ENCODE measurements around the gene PTPRH.

DNA sequence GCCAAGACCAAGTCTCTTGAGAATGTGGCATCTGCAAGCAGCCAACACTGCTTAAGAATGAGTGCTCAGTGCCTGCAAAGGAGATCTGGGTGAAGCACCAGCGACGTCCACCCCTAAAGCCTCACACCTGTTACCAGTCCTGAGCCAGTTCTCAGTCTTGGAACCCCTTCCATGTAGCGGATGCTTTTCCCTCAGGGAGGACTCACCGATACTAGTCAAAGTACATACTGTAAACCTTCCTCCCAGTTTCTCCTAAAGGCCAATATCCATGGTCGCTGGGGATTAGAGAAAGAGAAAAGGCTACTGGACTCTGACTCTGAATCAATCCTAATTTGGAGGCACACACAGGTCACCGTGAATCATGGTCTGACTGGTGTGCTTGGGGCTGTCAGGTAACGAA lies 4.2 kb upstream of the PTPRH start:
- TF ChIP-seq POLR2A (IDR thresholded peaks at IDR 0.05; ENCODE audit: low read depth, low read length) (no peak), POLR2AphosphoS5 (IDR thresholded peaks at IDR 0.05; ENCODE audit: low read depth, low read length) (no peak), TAF1 (IDR thresholded peaks at IDR 0.05; ENCODE audit: low read depth, low read length) (no peak), PAX5 (IDR thresholded peaks at IDR 0.05; ENCODE audit: insufficient read depth, low read length, severe bottlenecking) (no peak)
